HG03025 (cell line): ENCODE measurements around the gene TMEM178B.

Experiments used
- ATAC-seq: cut with Tn5 transposase; IDR thresholded peaks from one replicate; pipeline ENCODE4 v1.9.1; 2021; ENCODE audit warnings: mild to moderate bottlenecking, moderate library complexity; ENCODE audit not compliant: unreplicated experiment, low FRiP score

The TMEM178B gene

DNA sequence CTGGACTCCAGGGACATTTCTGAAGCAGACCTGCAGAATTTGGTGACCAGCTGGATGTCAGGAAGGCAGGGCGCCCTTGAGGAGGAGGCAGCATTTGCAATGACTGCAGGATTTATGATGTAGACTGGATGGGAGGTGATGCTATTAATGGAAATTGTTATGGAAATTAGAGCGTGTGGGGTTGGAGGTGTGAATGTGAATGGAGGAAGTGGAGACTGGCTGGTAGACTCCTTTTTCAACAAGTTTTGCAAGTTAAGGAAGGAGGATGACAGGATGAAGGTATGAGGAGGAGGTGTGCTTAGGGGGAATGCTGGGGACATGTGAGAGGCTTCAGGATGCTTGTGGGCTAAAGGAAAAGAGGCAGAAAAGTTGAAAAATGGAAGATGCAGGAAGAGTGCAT, 137.0 kb downstream of the TMEM178B start:
- ATAC-seq = no peak

GRCh38 chr7:141213226-141213625, 139.4 kb downstream of the TMEM178B start:
- no peak for ATAC-seq

DNA sequence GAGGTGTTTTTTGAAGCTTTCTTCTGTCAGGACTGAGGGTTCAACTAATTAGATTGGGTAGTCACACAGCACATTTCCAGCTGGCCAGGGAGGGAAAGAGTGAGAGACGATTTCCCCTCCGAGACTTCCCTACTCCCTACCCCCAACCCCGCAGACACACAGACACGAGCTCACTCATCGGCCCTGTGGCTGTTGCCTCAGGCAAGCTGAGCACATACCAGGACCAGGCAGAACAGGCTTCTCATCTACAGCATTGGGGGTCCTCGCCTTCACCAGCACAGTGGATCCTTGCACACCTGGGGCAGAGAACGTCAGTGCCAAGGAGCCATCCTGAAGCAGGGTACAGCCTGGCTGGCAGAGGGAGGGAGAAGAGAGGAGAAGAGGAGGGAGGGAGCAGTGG, 144.1 kb downstream of the TMEM178B start:
- ATAC-seq = no peak

- ATAC-seq = no peak
Observed at GRCh38 chr7:141218941-141219340, 145.1 kb downstream of the TMEM178B start.

GRCh38 chr7:141220263-141220880, 146.5 kb downstream of the TMEM178B start:
- no peak for ATAC-seq

- no peak for ATAC-seq
Observed at GRCh38 chr7:141221007-141221612, 147.2 kb downstream of the TMEM178B start.

DNA sequence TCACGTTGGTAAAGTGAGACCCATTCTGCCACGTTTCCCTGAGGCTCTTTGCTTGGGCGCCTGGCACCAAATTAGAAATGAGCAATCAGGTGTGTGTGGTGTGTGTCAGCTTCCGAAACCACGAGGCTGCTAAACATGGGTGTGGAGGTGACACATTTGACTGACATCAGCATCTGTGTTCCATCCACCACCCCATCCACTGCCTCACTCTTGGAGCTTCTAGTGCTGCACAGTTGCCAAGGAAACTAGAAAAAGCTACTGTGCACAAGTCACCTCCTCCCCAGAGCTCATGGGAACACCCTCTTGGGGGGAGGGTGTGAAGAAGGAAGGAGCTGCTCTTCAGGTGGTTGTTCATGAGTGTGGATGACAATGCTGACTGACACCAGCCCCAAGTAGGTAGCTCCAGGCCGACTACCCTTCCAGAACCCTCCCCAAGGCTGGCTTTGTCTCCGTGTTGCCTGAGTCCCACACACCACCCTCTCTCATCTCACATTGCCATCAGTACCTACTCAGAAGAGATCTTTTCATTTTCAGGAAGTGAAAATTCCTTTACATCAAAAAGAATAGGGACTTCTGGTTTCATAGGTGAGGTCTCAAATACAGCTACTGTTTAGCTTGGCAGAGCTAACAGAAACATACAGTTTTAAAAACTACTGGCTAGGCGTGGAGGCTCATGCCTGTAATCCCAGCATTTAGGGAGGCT, 152.2 kb downstream of the TMEM178B start:
- ATAC-seq = no peak

DNA sequence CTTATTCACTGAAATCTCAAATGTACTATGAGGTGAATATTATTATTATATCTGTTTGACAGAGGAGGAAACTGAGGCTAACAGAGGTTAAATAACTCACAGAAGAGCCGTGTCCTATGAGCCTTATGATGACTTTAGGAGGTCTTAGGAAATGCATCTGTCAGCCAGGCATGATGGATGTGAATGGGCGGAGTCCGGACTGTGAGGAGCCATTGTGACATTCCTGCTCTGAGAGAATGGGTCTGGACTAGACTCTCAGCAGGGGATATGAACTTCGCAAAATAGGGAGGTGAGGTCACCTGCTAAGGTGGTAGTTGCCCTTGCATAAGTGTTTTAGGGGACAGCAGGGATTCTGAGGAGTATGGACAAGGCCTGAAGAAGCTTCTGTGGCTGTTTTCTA, 153.6 kb downstream of the TMEM178B start:
- no peak for ATAC-seq

DNA sequence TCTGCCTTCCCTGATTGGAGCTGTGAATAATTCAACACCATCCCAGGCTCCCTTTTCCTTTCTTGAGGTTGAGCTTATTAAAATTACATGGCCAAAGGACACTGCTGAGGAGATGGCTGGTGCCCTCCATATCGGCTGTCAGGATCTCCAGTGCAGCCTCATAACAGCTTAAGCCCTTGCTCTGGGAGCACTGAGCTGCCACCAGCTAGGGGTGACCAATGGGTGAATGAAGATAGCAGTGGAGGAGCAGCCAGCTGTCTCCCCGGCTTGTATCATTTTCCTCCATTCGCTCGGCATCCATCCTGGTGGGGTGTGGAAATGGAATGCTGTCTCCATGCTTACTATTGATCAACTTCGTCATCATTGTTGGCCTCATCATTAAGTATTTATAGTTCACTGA, 154.6 kb downstream of the TMEM178B start:
- ATAC-seq = no peak

DNA sequence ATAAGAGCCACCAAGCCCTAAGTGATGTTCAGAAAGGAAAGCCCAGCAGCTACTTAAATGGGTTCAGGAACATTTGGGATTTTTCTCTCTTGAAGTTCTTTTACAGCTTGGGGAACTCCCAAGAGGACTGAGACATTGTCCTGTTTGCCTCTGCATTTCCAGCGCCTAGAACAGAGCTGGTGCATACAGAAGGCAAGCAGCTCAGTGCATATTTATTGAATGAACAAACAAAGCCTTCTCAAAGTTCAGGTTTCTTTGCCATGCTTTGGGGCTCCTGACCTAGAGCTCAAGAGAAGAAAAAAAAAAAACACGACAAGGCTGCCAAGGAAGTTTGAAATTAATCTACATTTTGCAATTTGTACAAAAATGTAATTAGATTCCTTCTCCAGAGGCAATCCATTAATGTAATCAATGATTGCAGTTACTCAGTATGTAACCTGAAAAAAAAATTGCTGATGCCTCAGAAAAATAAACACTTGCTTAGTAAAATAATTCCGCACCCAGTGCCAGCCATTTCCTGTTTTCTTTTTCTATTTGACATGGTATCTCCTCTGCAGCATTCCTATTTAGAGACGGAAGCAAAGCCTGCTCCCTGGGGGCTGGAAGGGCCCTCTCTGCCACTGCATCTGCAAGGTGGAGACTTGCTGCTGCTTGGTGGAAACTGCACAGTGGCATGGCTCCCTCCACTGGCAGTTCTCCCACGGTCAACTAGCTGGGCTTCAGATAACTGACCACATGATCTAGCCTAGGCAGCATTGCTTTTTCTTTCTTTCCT, 157.3 kb downstream of the TMEM178B start:
- ATAC-seq = no peak

- ATAC-seq = no peak
Observed at GRCh38 chr7:141232286-141233051, 158.6 kb downstream of the TMEM178B start.

DNA sequence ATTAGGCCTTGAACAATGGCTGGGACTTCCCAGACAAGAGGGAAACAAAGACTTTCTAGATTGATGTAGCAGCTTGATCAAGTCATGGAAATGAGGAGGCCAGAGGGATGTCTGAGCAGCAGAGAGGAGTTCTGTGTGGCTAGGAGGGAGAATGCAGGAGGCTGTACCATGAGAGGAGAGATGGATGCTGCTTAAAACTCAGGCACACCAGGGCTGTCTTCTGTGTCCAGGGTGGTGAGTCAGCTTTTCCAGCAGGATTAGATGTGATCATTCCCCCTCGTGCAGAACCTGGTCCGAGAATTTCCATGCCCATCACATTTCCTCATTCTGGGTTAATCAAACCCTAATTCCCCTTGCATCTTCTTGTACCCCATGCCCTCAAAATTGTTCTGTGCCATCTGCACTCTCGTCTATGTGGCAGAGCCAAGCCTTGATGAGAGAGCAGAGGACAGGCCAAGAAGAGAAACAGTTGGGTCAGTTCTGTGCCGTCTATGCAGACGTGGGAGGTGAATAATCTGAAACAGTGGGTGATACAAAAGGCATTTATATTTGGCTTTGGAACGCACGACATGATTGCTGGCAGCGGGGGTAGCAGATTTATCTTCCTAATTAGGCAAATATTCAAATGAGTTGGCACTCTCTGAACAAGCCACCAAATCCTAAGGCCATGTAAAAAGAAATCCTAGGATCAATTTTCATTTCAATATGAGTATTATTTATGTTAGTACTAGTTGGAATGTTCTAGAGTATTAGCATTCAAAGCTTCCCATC, 160.7 kb downstream of the TMEM178B start:
- no peak for ATAC-seq

DNA sequence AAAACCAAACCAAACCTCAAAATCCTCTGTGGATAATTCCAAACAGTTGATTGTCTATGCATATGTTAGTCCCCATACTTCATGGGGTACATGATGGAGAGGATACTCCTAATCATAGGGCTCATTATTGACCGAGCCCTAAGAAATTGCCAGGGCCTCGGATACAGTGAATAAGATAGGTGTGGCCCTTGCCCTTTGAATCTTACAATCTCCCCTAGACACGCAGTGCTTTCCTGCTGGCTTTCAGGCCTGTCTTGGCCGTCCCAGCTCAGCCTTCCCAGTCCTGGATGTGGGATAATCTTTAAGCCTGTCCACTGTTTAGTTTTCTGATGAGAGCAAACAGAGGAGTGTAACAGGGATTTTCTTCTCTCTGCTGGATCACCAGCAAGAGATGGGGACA, 161.8 kb downstream of the TMEM178B start:
- no peak for ATAC-seq

GRCh38 chr7:141238596-141239243, 164.9 kb downstream of the TMEM178B start:
- no peak for ATAC-seq

DNA sequence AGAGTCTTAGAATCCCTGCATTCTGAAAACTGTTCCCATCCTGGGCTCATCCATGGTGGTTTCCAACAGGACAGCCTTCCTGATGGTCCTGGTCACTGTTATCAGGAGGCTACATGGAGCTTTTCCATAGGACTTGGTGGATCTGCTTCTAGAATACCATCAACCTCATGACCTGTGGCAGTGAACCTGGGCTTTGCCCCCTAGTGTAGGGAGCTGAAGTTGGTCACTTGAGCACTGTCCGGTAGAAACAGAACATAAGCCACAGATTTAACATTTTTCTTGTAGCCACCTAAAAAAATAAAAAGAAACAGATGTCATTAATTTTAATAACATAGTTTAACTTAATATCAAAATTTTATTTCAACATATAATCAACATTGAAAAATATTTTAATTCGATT, 165.8 kb downstream of the TMEM178B start:
- no peak for ATAC-seq

DNA sequence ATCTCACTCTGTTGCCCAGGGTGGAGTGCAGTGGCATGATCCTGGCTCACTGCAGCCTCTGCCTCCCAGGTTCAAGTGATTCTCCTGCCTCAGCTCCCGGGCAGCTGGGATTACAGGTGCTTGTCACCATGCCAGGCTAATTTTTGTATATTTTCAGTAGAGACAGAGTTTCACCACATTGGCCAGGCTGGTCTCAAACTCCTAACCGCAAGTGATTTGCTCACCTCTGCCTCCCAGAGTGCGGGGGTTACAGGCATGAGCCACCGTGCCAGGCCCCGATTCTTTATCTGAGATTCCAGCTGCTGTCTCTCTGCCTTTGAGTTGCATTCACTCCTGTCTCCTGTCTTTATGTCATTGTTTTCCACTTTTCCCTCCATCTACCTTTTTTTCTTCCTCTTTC, 168.7 kb downstream of the TMEM178B start:
- no peak for ATAC-seq

- no peak for ATAC-seq
Observed at GRCh38 chr7:141243368-141243767, 169.5 kb downstream of the TMEM178B start.

DNA sequence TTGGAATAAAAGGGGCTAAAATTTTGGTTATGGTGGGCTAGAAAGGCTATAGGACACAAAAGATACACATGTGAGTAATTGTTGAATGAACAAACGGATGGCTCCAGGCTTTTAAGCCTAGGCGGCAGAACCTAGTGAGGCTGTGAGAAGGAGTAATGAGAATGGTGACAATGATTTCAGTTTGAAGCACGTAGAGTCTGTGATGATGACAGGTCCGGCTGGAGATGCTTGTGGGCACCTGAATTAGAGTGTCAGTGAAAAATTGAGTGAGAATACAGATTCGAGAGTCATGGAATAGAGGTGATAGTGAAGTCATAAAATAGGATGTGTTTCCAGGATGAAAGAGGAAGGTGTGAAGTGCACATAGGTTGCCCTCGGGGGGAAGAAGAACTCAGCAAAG, 170.6 kb downstream of the TMEM178B start:
- no peak for ATAC-seq

GRCh38 chr7:141246426-141246825, 172.6 kb downstream of the TMEM178B start:
- ATAC-seq = no peak
